ENCODE data around the gene CANT1. TPM values are rescaled to one million over a fixed set of nuclear protein-coding genes. Genes with fewer than 3 reads are reported as not detected.

Gene CANT1
- total RNA-seq, 1 experiment from 2014 or later = 97.1 TPM

DNA sequence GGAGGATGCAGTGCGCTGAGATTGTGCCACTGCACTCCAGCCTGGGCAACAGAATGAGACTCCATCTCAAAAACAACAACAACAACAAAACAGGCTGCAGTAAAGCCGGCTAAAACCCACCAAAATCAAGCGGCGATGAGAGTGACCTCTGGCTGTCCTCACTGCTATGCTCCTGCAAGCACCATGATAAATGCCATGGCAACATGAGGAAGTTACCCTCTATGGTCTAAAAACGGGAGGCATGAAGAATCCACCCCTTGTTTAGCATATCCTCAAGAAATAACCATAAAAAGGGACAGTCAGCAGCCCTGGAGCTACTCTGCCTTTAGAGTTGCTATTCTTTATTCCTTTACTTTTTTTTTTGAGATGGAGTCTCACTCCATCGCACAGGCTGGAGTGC, 21.4 kb downstream of the CANT1 start (continued):
- no peak for TF ChIP-seq ZBTB33 (IDR thresholded peaks at IDR 0.05; ENCODE audit: extremely low read depth, insufficient replicate concordance, low read length)
- no peak for TF ChIP-seq ZFX (IDR thresholded peaks at IDR 0.05)
- no peak for TF ChIP-seq EZH2phosphoT487 (IDR thresholded peaks at IDR 0.05; ENCODE audit: borderline replicate concordance)
- TF ChIP-seq POLR2A (IDR thresholded peaks at IDR 0.05; ENCODE audit: borderline replicate concordance, extremely low read depth, insufficient read depth, insufficient read length) = no peak
- TF ChIP-seq REST (IDR thresholded peaks at IDR 0.05; ENCODE audit: low read depth) = no peak

- no peaks in the 10 kb centered on the region for H3K27me3 ChIP-seq (ENCODE audit: insufficient read depth, low read length)
- intact Hi-C loops (cut with micrococcal nuclease) = no loop called here
- BruUV-seq (replicated peaks) = TSS peak; percentile 32
- DNase-seq (ENCODE audit: low read depth, low spot score) (no peak), ATAC-seq (peak; percentile 62)
- H3K9me3 ChIP-seq (ENCODE audit: control insufficient read depth in 1 of 2, insufficient read depth in 1 of 2, low read depth in 1 of 2, low read length in 2 of 2) = no peaks in the 10 kb centered on the region
- H3K79me2 ChIP-seq (ENCODE audit: insufficient read depth, low read length) = peaks cover under 1% of the 10 kb centered on the region; the same call in 1 of the 2 replicates
- RAD21 ChIA-PET (ENCODE audit: low non-redundant PET in 1 of 2, low total read pairs in 2 of 2, uncharacterized antibody in 2 of 2, unreplicated experiment in 2 of 2) = no interaction called here
- POLR2A ChIA-PET = no interaction called here
- peak overlapping the region; percentile 20 for H3K9ac ChIP-seq (ENCODE audit: low read length)
- H3K9me2 ChIP-seq (ENCODE audit: insufficient read depth) = no peaks in the 10 kb centered on the region
- peak overlapping the region; percentile 34 for H3K27ac ChIP-seq (ENCODE audit: low read depth, low read length)
- peak overlapping the region; percentile 58 for H3K4me2 ChIP-seq (ENCODE audit: low read length)
- CTCF ChIA-PET = interaction anchor here (1.0 kb wide), 1 partner anchor 405 kb away, joined by 3 read pairs; no protein-coding TSS in a partner anchor
- TF ChIP-seq ZBTB33 (IDR thresholded peaks at IDR 0.05; ENCODE audit: extremely low read depth, insufficient replicate concordance, low read length) (no peak), SIN3A (IDR thresholded peaks at IDR 0.05; ENCODE audit: low read depth) (no peak), POLR2AphosphoS5 (IDR thresholded peaks at IDR 0.05; ENCODE audit: low read depth, low read length) (peak; percentile 36; the same call in 1 of the 2 replicates)
- H3K4me3 ChIP-seq (replicated peaks in 1 of 2; ENCODE audit: low read depth in 1 of 2, low read length in 2 of 2) = peak overlapping the region; percentile 6 to 28; a peak in 3 of 4 replicates
- peak overlapping the region; percentile 60 for H2AFZ ChIP-seq (ENCODE audit: low read depth, low read length, poor library complexity, severe bottlenecking)
- H3K36me3 ChIP-seq (ENCODE audit: control insufficient read depth in 1 of 2, insufficient read depth in 2 of 2, low read length in 2 of 2) = peaks cover 13 to 15% of the 10 kb centered on the region in 2 experiments; a peak in 3 of 4 replicates
- peaks cover 15 to 28% of the 10 kb centered on the region in 2 experiments for H3K4me1 ChIP-seq (ENCODE audit: control insufficient read depth in 1 of 2, insufficient read depth in 2 of 2, low read length in 2 of 2)
- no peaks in the 10 kb centered on the region for H4K20me1 ChIP-seq (ENCODE audit: insufficient read depth)
Observed at GRCh38 chr17:78986649-78987328, 22.8 kb downstream of the CANT1 start.

Measured in HCT116 (cell line).